ENCODE results near the gene TPD52L1.

GRCh38 chr6:125220712-125221111, 67.1 kb downstream of the TPD52L1 start:
- TF ChIP-seq CTCF (IDR thresholded peaks at IDR 0.05) (no peak), KAT7 (CRISPR knock-in tag; IDR thresholded peaks at IDR 0.05; ENCODE audit: borderline replicate concordance) (no peak), FOXK1 (CRISPR knock-in tag; IDR thresholded peaks at IDR 0.05) (no peak), TP53 (CRISPR knock-in tag; IDR thresholded peaks at IDR 0.05) (no peak), ATF6 (CRISPR knock-in tag; IDR thresholded peaks at IDR 0.05) (no peak)

Measured in WTC11 (cell line).